ENCODE data around the gene SUSD4.

Gene SUSD4

GRCh38 chr1:223358826-223359225, 5.2 kb downstream of the SUSD4 start:
- DNase-seq (ENCODE audit: low spot score): no peak

- DNase-seq (ENCODE audit: low spot score): no peak
Observed at GRCh38 chr1:223355699-223356098, 8.3 kb downstream of the SUSD4 start.

- DNase-seq (ENCODE audit: low spot score): no peak
Observed at GRCh38 chr1:223353939-223354338, 10.0 kb downstream of the SUSD4 start.

GRCh38 chr1:223352944-223353343, 11.0 kb downstream of the SUSD4 start:
- DNase-seq (ENCODE audit: low spot score): no peak

- no peak for DNase-seq (ENCODE audit: low spot score)
Observed at GRCh38 chr1:223350361-223350908, 13.5 kb downstream of the SUSD4 start.

- no peak for DNase-seq (ENCODE audit: low spot score)
Observed at GRCh38 chr1:223349241-223349640, 14.7 kb downstream of the SUSD4 start.

- no peak for DNase-seq (ENCODE audit: low spot score)
Observed at GRCh38 chr1:223348439-223348838, 15.5 kb downstream of the SUSD4 start.

- DNase-seq (ENCODE audit: low spot score): no peak
Observed at GRCh38 chr1:223347583-223347982, 16.4 kb downstream of the SUSD4 start.

GRCh38 chr1:223346311-223346710, 17.7 kb downstream of the SUSD4 start:
- no peak for DNase-seq (ENCODE audit: low spot score)

- no peak for DNase-seq (ENCODE audit: low spot score)
Observed at GRCh38 chr1:223345720-223346119, 18.3 kb downstream of the SUSD4 start.

- DNase-seq (ENCODE audit: low spot score): no peak
Observed at GRCh38 chr1:223344491-223344890, 19.5 kb downstream of the SUSD4 start.

GRCh38 chr1:223343692-223344091, 20.3 kb downstream of the SUSD4 start:
- DNase-seq (ENCODE audit: low spot score): no peak

- DNase-seq (ENCODE audit: low spot score): no peak
Observed at GRCh38 chr1:223341121-223341520, 22.9 kb downstream of the SUSD4 start.

- DNase-seq (ENCODE audit: low spot score): no peak
Observed at GRCh38 chr1:223340637-223341036, 23.3 kb downstream of the SUSD4 start.

- no peak for DNase-seq (ENCODE audit: low spot score)
Observed at GRCh38 chr1:223339861-223340260, 24.1 kb downstream of the SUSD4 start.

- no peak for DNase-seq (ENCODE audit: low spot score)
Observed at GRCh38 chr1:223338811-223339746, 24.9 kb downstream of the SUSD4 start.

- no peak for DNase-seq (ENCODE audit: low spot score)
Observed at GRCh38 chr1:223337174-223337869, 26.7 kb downstream of the SUSD4 start.

- DNase-seq (ENCODE audit: low spot score): no peak
Observed at GRCh38 chr1:223334156-223334555, 29.8 kb downstream of the SUSD4 start.

- DNase-seq (ENCODE audit: low spot score): no peak
Observed at GRCh38 chr1:223332997-223333396, 31.0 kb downstream of the SUSD4 start.

- DNase-seq (ENCODE audit: low spot score): no peak
Observed at GRCh38 chr1:223331929-223332328, 32.0 kb downstream of the SUSD4 start.

- no peak for DNase-seq (ENCODE audit: low spot score)
Observed at GRCh38 chr1:223331301-223331700, 32.7 kb downstream of the SUSD4 start.

GRCh38 chr1:223330466-223330865, 33.5 kb downstream of the SUSD4 start:
- no peak for DNase-seq (ENCODE audit: low spot score)

Measured in CD4-positive, alpha-beta T cell treated with Interleukin-15 for 4 hours (primary cell).